GM21529 (cell line): ENCODE data around the gene DGKE.

Experiments used
- ATAC-seq: cut with Tn5 transposase; IDR thresholded peaks from one replicate; pipeline ENCODE4 v1.9.1; 2021; ENCODE audit not compliant: unreplicated experiment

The DGKE gene

GRCh38 chr17:56812901-56813388 lies 21.0 kb upstream of the DGKE start:
- ATAC-seq: no peak

GRCh38 chr17:56815711-56816110 lies 18.2 kb upstream of the DGKE start:
- no peak for ATAC-seq

DNA sequence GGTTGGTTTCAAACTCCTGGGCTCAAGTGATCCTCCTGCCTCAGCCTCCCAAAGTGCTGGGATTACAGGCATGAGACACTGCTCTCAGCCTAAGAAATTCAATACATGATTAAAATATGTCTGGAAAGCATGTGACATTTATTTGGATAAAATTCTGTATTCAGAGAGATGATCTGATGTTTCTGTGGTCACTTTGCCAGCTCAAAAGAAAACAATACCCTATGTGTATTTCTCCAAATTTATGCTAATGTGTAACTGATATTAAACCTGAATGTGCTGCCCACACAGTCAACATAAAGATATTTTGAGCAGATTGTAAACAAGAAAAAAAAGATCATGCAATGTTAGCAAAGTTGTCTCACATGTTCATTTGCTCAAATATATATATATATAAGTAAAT lies 16.9 kb upstream of the DGKE start:
- ATAC-seq: no peak

GRCh38 chr17:56819030-56819429 lies 14.9 kb upstream of the DGKE start:
- ATAC-seq: no peak

DNA sequence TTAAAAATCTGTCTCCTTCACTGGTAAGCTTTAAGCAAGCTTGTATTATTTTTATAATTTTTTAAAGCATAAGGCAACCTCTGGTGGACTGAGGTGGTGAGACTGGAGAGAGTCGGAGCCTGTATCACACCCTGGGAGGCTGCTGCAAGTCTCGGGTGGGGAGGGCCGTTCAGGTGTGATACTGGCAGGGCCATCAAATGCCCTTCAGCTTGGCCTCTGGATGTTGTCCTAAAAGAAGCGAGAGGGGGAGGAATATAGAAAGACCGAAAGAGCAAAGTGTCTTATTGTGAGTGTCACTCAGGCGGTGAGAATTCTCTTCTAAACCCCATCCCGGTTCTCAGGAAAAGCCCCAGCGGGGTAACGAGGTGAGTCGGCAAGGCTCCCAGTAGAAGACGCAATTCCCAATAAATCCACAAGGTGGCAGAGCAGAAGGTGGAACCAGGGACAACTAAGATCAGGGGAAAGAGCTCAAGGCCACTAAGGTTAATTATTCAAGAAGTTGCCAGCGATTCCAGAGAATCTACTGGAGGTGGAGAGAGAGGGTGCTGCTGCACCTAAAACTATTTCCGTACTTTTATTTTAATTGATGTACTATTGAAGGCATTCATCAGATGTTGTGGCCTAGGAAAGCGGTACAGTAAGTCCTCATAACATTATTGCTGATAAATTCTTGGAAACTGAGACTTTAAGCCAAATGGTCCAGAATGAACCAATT lies 14.4 kb upstream of the DGKE start:
- ATAC-seq: peak; percentile 68

- no peak for ATAC-seq
These were observed 13.7 kb upstream of the DGKE start for GRCh38 chr17:56820207-56820606.

DNA sequence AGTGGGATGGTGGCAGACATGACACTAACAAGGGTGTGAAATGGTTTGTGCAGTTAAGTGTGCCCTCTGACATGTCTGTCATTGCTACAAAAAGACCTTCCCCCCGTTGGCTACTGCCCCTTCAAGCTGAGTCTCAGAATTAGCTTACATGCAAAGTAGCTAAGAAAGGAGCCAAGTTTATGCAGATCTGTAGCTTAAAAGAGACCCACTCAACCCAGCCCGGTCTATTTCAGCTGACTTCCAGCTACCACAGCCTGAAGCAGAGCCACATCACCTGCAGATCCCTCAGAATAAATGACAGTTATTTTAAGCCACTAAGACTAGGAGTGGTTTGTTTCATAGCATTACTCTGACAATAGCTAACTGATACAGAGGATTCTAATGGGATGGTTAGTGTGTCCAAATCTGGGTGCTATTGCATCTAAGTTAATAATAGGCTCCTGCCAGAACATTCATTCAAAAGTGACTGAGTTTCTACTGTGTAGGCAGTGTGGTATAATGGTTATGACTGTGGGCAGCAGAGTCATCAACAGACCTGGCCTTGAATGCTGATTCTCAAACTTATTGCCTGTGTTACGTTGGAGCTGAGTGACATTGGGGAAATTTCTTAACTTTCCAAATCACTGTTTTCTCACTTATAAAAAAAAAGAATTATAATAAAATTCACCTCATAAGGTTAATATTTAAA lies 12.0 kb upstream of the DGKE start:
- no peak for ATAC-seq

GRCh38 chr17:56822725-56823124 lies 11.2 kb upstream of the DGKE start:
- ATAC-seq: no peak

GRCh38 chr17:56823848-56824247 lies 10.1 kb upstream of the DGKE start:
- no peak for ATAC-seq

- no peak for ATAC-seq
These were observed 9.4 kb upstream of the DGKE start for GRCh38 chr17:56824503-56824902.

DNA sequence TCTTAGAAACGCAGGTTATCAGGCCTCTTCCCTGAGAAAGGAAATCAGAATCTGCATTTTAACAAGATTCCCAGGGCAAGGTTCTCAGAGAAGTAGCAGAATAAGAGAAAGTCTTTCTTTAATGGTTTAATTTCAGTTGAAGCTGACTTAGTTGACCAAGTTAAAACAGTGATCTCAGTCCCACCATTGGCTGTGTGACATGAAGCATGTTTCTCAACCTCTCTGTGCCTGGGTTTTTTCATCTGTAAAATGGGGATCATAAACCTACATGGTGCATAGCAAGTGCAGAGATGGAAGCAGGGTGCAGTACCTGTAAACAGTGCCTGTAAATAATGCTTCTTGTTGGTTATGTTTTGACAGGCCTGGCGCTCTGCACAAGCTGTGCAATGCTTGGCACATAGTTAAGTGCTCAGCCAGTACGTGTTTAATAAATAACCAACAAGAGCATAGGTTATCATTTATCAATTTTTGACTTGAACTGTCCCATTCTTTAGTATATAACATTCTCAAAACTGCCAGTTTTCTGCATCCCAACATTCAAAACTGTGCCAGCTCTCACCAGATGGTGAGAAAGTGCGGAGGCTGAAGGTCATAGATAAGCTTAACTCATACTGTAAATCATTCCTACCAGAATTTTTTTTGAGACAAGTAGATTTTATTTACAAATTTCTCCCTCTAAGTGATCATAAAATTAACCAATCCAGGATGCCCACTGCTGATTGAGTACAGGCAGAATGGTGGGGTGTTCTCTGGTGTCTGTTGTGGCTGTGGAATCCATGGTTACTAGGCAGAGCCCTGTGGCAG lies 7.1 kb upstream of the DGKE start:
- no peak for ATAC-seq

DNA sequence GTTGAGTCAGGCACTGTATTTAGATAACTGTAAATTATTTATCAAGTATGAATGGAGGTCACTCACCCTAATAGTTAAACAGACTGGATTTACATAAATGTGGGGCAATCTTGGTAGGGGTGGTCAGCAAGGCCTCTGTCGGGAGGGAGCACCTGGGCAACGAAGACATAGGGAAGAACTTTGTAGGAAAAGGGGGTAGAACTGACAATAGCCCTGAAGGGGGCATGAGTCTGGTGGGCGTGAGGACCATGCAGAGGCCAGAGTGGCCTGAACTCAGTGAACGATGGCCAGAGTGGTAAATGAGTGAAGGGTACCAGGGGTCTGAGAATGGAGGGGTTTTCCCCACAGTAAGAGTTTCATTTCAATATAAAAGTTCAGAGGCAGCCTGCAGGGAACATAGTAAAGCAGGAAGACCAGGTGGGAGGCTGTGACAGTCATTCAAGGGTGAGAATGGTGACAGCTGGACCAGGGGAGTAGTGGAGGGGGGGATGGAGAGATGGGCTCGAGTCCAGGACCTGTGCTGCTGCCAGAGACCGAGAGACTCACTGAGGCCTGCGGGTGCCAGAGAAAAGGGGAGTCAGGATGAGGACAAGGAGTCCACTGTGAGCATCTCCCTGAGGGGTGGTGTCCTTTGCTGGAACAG lies 3.1 kb upstream of the DGKE start:
- ATAC-seq: no peak

DNA sequence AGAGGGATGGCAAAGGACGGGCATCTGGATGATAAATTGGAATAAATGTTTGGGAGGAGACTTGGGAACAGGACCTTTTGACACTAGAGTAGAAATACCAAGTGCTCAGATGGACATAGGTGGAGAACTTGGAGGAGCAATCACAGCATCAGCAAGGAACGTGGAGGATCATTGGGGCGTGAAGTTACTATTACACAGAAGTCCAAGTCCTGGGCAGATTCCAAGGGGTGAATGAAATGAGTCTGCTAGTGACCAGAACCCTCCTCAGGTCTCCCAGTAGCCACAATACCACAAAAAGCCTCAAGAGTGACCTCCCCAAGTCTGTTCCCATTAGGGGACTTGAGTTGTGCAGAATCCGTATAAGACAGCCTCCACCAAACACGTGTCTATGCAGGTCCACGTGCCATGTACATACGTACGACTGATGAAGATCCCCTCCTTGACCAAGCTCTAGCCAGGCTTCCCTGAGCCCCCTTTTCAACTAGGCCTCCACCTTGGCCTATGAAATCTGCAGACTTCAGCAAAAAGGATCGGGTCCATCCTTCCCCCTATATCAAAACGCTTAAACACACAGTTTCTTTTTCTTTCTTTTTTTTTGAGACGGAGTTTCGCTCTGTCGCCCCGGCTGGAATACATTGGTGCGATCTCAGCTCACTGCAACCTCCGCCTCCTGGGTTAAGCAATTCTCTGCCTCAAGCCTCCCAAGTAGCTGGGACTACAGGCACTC lies 2.4 kb upstream of the DGKE start:
- ATAC-seq: no peak

DNA sequence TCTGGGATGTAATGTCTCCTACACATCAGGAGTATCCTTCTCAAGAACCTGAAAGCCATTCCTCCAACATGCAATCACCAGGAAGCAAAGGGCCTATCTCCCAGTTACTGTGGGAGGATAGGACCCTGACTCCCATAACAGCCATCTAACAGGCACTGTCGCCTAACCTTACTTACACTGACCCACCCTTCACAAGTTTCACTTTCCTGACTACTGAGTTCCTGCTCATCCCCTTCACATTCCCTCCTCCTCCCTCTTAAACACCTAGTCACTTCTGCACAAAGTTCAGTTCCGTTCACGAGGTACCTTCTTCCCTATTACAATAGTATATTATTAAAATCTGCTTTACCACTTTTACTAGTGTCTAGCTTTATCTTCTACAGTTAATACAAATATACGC lies 1.5 kb upstream of the DGKE start:
- no peak for ATAC-seq

GRCh38 chr17:56833057-56833808 lies 718 bp upstream of the DGKE start:
- peak; percentile 53 for ATAC-seq

- peak; percentile 36 for ATAC-seq
These were observed 671 bp downstream of the DGKE start for GRCh38 chr17:56834380-56835263.

GRCh38 chr17:56835264-56835585 lies 1.3 kb downstream of the DGKE start:
- no peak for ATAC-seq

DNA sequence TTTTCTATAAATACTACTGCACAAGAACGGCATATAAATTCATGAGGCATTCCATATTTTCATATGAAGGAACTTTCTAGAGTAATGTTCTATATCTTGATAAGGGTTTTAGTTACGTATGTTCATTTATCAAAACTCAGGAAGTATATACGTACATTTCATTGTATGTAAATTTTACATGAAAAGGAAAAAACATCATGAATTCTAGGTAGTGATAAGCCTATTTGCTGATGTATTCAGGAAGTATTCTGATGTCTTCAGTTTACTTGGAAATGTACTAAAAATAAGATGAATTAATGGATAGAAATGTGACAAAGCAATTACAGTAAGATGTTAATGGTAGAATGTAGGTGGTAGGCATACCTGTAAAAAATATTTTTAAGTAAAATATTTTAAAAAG lies 4.7 kb downstream of the DGKE start:
- ATAC-seq: no peak

DNA sequence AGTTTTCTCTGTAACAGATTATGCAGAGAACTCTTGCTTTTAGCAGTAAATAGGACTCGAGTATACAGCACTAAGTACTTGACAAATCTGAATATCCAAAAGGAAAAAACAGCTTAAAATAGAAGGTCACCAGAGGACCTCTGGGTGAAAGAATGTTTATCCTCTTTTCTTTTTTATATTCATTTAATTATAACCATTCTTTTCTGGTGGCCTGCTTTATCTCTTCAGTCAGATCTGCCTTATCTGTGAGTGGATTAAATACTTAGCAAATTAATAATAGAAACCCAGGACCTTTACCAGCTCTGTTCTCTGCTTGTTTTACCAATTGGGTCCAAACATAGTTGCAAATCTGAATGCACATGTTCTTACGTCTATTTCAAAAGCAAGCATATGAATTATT lies 8.6 kb downstream of the DGKE start:
- no peak for ATAC-seq
